Measurements from ENCODE around the gene TYMP.
A peak's percentile ranks its signal among the peaks of the same experiment; 100 is the strongest.

TYMP gene

DNA sequence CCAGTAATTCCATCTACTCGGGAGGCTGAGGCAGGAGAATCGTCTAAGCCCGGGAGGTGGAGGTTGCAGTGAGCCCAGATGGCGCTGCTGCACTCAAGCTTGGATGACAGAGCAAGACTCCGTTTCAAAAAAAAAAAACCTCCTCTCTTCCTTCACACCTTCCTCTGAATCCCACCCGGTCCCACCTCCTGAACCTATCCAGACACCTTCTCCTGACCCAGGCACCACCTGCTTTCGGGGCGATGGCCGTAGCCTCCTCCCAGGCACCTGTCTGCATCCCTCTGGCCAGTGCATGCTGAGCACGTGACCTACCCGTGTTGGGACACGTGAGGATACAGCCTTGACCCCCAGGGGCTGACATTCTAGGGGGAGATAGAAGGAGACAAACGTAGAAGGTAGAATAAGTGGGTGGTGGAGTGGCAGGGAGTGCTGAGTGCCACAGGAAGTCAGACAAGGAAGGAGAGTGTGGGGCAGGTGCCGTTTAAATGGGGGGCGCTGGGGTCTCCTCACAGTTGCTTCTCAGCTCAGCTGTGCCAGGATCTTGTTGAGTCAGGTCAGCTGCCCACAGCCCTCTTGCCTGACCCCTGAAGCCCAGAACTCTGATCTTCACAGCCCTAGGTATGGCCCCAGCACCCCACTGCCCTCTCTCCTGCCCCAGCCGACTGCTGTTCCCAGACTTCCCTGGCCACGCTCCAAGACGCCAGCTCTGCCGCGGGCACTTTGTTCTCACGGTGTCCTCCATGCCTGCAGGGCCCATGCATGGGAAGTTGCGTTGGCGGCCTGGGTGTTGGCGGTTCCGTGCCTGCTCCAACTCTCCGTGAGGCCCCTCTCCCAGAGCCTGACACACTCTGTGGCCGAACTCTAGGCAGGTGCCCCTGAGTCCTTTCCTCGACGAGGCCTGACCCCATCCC, 44.3 kb downstream of the TYMP start:
- Histone ChIP-seq H3K36me3 (ENCODE audit: insufficient read depth, low read length) (no peaks in the 10 kb centered on the region; the same call in 1 of the 2 replicates), H3K9me3 (ENCODE audit: control insufficient read depth, insufficient read depth, low read length) (no peaks in the 10 kb centered on the region), H3K9ac (ENCODE audit: low read depth, low read length) (no peak overlapping the region), H3K4me1 (ENCODE audit: insufficient read depth, low read length) (no peaks in the 10 kb centered on the region)

DNA sequence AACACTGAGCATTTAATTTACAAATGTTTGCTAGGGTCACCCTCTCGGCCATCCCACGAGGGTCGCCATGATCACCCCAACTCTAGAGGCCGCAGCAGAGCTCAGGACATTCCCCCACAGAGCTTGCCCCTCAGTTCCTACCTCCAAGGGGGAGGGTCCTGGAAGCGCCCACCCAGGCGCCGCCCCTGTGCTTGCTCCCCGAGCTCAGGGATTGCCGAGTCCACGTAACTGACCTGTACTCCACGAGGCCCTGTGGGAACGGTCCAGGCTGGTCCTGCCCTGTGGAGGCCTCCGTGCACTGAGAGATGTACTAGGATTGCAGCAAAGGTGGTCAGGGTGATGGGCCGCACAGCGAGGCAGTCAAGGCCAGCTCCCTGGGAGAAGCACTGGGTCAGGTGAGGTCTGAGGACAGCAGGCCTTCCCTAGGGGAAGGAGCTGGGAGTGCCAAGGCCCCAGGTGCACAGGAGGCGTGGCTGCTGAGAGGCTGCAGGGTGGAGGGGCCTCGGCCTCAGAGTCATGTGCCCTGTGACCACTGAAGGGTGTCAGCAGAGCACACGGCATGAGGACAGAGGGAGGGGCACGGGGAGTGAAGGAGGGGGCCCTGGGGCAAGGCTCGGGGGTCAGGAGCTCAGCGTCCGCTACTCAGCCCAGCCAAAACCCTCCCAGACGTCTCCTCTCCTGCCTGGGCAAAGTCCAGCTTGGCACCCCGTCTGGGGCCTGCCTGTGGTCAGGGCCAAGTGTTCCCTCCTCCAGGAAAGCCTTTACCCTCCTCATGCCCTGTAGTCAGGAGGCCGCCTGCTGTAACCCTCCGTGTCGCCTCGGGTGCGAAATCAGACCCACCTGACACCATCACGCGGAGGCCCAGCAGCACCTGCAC, 45.6 kb downstream of the TYMP start:
- no peak overlapping the region for H3K9ac ChIP-seq (ENCODE audit: low read depth, low read length)
- H3K4me1 ChIP-seq (ENCODE audit: insufficient read depth, low read length) = no peaks in the 10 kb centered on the region
- H3K36me3 ChIP-seq (ENCODE audit: insufficient read depth, low read length) = no peaks in the 10 kb centered on the region; the same call in 1 of the 2 replicates
- H3K9me3 ChIP-seq (ENCODE audit: control insufficient read depth, insufficient read depth, low read length) = no peaks in the 10 kb centered on the region

DNA sequence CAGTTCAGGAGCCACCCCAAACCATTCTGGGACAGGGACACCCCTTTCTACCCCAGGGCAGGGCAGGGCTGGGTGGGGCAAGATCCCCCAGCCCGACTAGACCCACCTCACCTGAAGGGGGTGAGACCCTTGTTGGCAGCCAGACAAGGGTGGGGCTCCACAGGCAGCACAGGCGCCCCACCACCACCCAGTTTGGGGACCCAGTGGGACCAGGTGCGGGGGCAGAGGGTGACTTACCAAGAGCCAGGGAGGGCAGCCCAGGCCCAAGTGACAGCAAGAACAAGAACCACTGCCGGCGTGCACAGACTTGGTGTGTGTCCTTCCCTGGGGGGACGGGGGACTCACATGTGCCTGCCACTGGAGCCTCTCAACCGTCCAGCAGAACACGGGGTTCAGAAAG, 46.3 kb downstream of the TYMP start:
- Histone ChIP-seq H3K4me1 (ENCODE audit: insufficient read depth, low read length) (no peaks in the 10 kb centered on the region), H3K36me3 (ENCODE audit: insufficient read depth, low read length) (no peaks in the 10 kb centered on the region; the same call in 1 of the 2 replicates), H3K9ac (ENCODE audit: low read depth, low read length) (no peak overlapping the region), H3K9me3 (ENCODE audit: control insufficient read depth, insufficient read depth, low read length) (no peaks in the 10 kb centered on the region)

DNA sequence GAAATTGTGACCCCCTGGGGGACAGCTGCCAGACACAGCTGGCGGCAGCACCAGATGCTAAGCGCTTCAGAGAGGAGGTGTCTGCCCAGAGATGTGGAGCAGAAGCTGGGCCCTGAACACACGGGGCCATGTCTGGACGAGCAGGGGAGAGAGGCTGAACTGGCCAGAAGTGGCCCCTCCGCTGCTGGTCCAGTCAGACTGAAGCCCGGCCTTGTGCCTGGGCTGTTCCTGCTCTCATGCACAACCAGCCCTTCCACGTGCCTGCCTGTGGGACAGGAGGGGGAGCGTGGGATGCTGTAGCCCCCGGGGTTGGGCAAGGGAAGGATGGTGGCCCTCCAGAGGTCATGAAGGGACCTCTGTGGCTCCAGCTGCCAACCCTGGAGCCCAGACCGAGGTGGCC, 46.7 kb downstream of the TYMP start:
- Histone ChIP-seq H3K9me3 (ENCODE audit: control insufficient read depth, insufficient read depth, low read length) (no peaks in the 10 kb centered on the region), H3K9ac (ENCODE audit: low read depth, low read length) (no peak overlapping the region), H3K4me1 (ENCODE audit: insufficient read depth, low read length) (no peaks in the 10 kb centered on the region), H3K36me3 (ENCODE audit: insufficient read depth, low read length) (no peaks in the 10 kb centered on the region; the same call in 1 of the 2 replicates)

DNA sequence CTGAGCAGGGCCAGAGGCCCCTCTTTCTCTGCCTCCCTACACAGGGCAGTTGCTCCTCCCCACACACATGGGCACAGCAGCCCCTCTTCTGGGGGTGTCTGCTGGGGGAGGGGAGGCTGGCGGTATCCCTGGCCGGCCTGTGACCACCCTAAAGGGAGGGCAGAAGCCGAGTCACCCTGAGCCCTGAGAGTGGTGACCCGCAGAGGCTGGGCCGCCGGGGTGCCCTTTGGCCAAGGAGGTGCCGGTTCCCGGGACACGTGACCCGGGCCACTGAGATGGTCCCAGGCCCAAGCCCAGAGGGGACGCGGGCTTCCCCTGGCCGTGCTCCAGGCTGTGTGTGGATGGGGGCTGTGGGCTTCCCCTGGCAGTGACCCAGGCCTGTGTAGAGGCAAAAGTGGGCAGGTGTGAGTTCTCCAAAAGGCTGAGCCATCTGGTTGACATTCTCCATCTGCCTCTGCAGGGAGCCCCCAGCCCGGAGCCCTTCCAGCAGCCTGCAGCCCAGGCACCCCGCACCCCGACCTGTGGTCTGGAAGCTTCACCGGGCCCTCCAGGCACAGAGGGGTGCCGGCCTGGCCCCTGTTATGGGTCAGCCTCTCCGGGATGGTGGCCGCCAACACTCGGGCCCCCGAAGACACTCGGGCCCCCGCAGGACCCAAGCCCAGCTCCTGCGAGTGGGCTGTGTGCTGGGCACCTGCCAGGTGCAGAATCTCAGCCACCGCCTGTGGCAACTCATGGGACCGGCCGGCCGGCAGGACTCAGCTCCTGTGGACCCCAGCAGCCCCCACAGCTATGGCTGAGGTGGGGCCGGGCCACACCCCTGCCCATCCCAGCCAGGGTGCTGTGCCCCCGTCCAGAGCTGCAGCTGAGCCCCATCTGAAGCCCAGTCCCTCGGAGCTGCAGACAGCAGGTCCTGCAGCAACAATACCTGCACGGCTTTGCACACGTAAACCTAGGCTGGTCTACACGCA, 47.4 kb downstream of the TYMP start:
- H3K36me3 ChIP-seq (ENCODE audit: insufficient read depth, low read length) = no peaks in the 10 kb centered on the region; the same call in 1 of the 2 replicates
- no peaks in the 10 kb centered on the region for H3K9me3 ChIP-seq (ENCODE audit: control insufficient read depth, insufficient read depth, low read length)
- no peaks in the 10 kb centered on the region for H3K4me1 ChIP-seq (ENCODE audit: insufficient read depth, low read length)
- H3K9ac ChIP-seq (ENCODE audit: low read depth, low read length) = peak overlapping the region; percentile 57

DNA sequence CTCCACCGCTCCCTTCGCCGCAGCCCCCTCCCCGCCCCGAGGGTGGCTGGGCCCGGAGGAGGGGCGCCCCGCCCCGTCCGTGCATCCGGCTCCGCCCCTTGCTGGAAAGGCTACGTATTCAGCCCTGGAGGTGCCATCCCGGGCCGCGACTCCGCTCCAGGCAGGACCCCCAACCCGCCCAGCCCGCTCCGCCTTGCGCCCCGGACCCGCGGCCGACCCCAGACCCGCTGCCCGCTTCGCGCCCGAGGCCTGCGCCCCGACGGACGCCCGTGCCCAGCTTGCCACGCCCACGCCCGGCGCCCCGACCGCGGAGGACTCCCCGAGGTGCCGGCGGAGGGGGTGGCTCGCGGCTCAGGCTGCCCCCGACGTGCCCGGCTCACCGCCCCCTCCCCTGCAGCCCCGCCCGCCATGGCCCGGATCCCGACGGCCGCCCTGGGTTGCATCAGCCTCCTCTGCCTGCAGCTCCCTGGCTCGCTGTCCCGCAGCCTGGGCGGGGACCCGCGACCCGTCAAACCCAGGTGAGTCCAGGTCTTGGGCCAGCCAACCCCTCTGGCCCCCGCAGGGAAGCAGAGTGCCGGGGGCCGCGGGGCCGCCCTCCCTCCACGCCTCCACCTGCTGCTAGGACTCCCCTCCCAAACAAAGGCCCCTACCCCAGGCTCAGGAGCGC, 48.2 kb downstream of the TYMP start, which contains the start of gene ADM2:
TSS of gene ADM2 (plus strand) at position 104 of the 667 bp plus-strand sequence. CDS start at position 409, 305 bp downstream.
- H3K9me3 ChIP-seq (ENCODE audit: control insufficient read depth, insufficient read depth, low read length) = no peaks in the 10 kb centered on the region
- H3K36me3 ChIP-seq (ENCODE audit: insufficient read depth, low read length) = no peaks in the 10 kb centered on the region; the same call in 1 of the 2 replicates
- peaks cover 7% of the 10 kb centered on the region; the same call in 1 of the 2 replicates for H3K4me1 ChIP-seq (ENCODE audit: insufficient read depth, low read length)
- H3K9ac ChIP-seq (ENCODE audit: low read depth, low read length) = peak within 1 kb of the TSS; percentile 57

DNA sequence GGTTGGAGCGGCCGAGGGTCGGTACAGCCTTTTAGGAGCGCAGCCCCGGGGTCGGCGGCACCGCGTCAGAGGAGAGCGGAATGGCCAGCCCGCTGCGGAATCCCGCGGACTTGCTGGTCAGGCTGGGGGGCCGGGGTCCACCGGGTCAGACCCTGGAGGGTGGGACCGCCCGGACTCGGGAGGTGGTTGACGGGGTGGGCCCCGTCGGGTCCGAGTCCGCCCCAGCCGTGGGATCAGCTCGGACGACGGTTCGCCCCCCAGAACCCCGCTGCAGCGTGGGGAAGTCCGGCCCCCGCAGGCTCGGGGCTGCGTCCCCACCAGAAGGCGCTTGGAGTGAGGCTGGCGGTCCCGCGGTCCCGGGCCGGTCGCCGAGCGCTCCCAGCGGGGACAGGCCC, 48.8 kb downstream of the TYMP start:
- H3K4me1 ChIP-seq (ENCODE audit: insufficient read depth, low read length) = peaks cover 8% of the 10 kb centered on the region; the same call in 1 of the 2 replicates
- H3K9me3 ChIP-seq (ENCODE audit: control insufficient read depth, insufficient read depth, low read length) = no peaks in the 10 kb centered on the region
- H3K36me3 ChIP-seq (ENCODE audit: insufficient read depth, low read length) = no peaks in the 10 kb centered on the region; the same call in 1 of the 2 replicates
- peak overlapping the region; percentile 57 for H3K9ac ChIP-seq (ENCODE audit: low read depth, low read length)

DNA sequence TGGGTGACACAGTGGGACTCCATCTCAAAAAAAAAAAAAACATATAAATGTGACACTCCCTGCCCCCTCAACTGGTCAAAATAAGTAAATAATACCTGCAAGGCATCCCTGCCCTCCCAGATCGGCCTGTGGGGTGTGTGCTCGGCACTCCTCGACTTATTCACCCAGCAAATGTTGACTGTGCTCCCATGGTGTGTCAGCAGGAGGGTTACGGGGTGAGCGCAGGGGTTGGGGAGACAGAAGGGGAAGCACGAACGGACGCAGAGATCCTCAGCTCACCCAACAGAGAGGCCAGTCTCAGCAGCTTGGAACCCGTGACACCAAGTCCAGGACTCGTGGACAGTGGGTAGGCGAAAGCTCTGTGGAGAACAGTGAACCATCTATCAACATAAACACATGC, 50.1 kb downstream of the TYMP start:
- Histone ChIP-seq H3K36me3 (ENCODE audit: insufficient read depth, low read length) (no peaks in the 10 kb centered on the region; the same call in 1 of the 2 replicates), H3K4me1 (ENCODE audit: insufficient read depth, low read length) (peaks cover 8% of the 10 kb centered on the region; the same call in 1 of the 2 replicates), H3K9me3 (ENCODE audit: control insufficient read depth, insufficient read depth, low read length) (no peaks in the 10 kb centered on the region), H3K9ac (ENCODE audit: low read depth, low read length) (no peak overlapping the region)

DNA sequence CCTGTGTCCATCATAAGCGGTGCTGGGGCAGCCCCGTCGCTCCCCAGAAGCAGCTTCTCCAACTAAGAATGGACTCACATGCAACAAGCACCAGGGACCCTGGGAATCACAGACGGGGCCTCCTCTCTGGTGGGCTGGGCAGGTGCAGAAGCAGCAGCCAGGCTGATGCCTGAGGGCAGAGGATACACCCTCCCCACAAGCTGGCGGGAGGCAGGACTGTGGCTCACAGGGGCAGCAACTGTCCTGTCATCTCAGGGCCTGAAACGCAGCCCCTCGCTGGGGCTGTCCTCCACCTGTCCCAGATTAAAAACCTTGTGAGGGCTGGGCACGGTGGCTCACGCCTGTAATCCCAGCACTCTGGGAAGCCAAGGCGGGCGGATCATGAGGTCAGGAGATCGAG, 51.9 kb downstream of the TYMP start:
- Histone ChIP-seq H3K36me3 (ENCODE audit: insufficient read depth, low read length) (no peaks in the 10 kb centered on the region; the same call in 1 of the 2 replicates), H3K9ac (ENCODE audit: low read depth, low read length) (no peak overlapping the region), H3K9me3 (ENCODE audit: control insufficient read depth, insufficient read depth, low read length) (no peaks in the 10 kb centered on the region), H3K4me1 (ENCODE audit: insufficient read depth, low read length) (peaks cover 11% of the 10 kb centered on the region; the same call in 1 of the 2 replicates)

DNA sequence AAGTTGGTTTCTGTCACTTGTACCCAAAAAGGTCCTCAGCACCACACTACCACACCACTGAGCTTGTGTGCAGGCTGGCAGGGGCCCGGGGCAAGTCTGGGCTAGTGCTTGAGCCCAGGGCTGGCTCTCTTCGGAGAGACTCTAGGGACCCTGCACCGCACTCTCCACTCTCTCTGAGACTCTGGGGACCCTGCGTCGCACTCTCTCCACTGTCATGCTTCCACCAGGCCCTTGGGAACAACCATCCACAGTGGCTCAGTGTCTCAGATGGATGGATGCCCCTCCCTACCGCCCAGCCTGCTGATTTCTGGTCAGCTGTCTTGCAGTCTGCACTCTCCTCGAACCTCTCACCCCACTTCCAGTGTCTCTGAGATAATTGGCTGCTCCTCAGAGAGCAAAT, 52.9 kb downstream of the TYMP start:
- Histone ChIP-seq H3K36me3 (ENCODE audit: insufficient read depth, low read length) (no peaks in the 10 kb centered on the region), H3K4me1 (ENCODE audit: insufficient read depth, low read length) (peaks cover 11% of the 10 kb centered on the region; the same call in 1 of the 2 replicates), H3K9me3 (ENCODE audit: control insufficient read depth, insufficient read depth, low read length) (no peaks in the 10 kb centered on the region), H3K9ac (ENCODE audit: low read depth, low read length) (no peak overlapping the region)
